HG03354 (cell line): ENCODE results near the gene HAGHL.
"Not testable (repeated sequence)": the region's sequence is repeated elsewhere in the genome, so short reads cannot be mapped to it uniquely, and the experiment has no call there.

Source experiments
- ATAC-seq: cut with Tn5 transposase; IDR thresholded peaks from one replicate; pipeline ENCODE4 v1.9.1; 2021; ENCODE audit warnings: mild to moderate bottlenecking; ENCODE audit not compliant: unreplicated experiment, poor library complexity, severe bottlenecking

Gene HAGHL

DNA sequence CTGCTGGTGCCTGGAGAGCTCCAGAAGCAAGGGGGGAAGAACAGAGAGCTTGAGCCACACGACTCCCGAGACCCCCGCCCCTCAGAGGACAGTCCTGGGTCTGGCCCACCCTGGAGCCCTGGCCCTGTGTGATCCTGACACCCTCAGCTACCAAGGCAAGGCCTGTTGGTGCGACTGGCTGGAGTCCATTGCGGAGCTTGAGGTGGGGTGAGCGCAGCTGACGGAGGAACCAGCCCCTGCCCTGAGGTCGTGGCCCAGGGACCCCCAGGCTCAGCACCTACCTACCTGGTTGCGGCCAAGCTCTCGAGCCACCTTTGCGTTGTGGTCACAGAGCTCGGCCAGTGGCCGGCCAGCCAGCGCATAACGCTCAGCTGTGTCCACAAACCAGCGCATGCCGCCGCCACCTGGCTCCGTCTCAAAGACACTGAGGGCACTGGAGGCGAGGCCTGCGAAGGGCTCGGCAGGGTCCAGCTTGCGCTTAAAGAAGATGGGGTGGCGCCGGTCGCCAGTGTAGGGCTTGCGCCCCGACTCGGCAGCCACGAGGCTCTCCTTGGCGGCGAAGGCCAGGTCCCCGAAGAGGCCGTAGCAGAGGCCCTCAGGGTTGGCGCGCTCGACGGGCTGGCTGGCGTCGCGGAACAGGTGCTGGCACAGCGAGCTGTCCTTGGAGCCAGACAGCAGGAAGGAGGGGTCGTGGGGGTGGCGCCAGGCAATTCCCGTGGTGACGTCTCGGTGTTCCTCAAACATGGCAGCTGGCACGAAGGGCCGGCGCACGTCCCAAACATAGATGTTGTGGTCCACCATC lies 40.2 kb upstream of the HAGHL start:
- ATAC-seq: no peak

DNA sequence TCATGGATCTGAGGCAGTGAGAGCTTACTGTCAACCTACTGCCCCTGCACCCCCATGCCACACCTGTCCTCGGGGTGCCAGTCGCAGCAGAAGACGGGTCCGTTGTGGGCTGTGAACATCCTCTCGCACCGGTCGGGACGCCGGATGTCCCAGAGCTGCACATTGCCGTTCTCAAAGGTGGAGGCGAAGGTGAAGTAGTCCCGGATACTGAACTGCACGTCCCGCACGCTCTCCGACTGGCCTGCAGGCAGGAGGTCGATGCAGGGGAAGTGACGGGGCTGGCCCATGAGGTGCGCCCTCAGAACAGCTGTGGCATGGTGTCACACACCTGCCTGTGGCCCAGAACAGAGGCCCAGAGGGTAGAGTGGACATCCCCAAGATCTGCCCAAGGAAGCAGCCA lies 39.4 kb upstream of the HAGHL start:
- no peak for ATAC-seq

DNA sequence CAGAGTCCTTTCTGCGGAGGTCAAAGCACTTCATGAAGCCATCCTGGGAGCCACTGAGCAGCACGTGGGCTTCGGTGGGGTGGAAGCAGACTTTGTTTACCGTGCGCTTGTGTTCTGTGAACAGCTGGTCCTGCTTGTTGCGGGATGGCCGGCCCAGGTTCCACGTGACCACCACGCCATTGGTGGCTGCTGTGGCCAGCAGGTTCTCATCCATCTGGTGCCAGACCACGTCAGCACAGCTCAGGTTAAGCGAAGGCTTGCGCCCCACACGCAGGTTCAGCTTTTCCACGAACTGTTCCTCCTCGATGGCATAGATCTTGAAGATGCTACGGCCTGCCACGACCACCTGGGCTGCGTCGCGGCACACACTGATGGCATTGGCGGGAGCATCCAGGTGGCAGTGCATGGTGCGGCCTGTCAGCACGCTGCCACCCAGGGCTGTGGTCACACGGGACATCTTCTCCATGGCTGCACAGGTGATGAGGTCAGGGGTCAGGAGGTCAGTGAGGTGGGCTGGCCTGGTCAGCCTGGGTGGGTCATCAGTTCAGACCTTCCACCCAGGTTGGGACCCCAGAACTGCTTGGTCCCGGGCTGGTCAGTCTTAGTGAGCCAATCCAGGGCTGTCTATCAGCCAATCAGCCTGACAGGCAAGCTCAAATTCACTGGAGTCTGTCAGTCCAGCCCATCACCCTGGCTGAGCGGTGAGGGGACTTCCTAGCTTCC lies 37.6 kb upstream of the HAGHL start:
- ATAC-seq: no peak

DNA sequence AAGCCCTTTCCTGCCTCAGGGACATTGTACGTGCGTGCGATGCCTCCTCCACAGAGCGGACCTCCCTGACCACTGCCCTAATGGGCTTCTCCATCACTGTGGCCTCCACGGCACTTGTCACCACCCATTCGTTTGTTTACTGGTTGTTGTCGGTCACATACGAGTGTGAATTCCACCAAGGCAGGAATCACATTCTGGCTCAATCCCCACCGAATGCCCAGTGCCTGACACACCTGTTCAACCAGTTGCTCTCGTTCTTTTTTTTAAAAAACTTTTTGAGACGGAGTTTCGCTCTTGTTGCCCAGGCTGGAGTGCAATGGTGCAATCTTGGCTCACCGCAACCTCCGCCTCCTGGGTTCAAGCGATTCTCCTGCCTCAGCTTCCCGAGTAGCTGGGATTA lies 35.7 kb upstream of the HAGHL start:
- ATAC-seq: not testable (repeated sequence)

DNA sequence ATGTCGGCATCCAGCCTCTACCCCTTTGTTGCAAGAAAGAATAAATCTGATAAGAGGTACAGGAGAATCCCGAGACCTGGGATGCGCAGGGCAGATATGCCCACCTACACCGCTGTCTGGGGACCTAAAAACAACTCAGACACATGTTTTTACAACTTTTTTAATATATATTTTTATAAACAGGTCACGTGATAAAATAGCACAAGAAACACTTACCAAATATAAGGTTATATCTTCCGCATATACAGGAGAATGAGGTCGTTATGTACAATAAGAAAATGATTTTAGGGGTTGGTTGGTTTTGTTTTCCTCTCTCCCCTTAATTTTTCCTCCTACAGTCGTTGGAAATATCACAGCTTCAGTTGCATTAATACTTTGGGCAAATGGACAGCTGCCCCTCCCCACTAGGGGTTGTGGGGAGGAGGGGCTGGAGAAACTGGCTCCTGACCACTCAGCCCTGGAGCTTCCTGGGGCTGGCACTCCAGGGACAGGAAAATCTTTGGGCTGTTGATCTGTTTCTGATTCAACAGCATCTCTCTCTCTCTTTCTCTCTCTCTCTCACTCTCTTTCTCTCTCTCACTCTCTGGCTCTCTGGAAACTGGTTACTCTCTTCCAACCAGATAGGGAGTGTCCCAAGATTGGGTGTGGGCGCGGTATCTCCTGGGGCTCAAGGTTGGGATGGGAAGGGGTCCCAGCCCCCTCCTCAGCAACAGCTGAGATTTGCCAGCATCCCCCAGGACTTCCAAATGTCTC lies 34.4 kb upstream of the HAGHL start:
- ATAC-seq: no peak

DNA sequence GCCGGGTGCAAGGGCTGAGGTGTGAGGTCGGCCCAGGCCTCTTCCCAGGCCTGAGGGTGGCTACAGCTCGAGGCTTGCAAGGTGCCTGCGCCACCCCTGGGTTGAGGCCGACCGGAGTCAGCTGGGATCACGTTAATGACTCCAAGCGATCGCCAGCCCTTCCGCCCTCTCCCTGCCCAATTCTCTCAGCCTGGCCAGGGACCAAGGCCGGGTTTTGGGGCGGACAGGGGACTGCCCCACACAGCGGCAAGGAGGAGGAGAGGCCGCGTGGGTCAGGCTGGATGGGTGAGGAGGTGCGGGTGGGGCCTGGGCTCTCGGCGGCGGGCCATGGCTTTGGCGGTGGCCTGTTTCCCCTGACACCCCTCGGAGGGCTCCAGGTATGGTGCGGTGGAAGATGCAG lies 33.5 kb upstream of the HAGHL start:
- no peak for ATAC-seq

DNA sequence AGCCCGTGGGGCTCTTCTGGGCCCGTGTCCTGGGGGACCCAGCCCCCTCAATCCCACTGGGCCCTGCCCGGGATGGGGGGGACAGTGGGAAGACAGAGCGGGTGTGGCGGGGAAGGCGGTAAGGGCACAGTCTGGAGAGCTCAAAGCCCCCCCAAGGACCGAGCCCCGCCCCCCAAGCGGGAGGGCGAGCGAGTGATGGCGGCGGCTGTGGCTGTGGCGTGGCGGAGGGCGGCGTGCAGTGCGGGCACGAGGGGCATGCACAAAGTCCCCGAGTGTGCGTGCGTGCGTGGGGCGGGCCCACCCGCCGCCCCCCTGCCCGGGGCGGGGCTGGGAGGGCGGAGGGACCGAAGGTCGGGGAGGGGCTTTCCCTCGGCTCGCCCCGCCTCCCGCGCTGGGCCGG lies 33.1 kb upstream of the HAGHL start:
- ATAC-seq: no peak

DNA sequence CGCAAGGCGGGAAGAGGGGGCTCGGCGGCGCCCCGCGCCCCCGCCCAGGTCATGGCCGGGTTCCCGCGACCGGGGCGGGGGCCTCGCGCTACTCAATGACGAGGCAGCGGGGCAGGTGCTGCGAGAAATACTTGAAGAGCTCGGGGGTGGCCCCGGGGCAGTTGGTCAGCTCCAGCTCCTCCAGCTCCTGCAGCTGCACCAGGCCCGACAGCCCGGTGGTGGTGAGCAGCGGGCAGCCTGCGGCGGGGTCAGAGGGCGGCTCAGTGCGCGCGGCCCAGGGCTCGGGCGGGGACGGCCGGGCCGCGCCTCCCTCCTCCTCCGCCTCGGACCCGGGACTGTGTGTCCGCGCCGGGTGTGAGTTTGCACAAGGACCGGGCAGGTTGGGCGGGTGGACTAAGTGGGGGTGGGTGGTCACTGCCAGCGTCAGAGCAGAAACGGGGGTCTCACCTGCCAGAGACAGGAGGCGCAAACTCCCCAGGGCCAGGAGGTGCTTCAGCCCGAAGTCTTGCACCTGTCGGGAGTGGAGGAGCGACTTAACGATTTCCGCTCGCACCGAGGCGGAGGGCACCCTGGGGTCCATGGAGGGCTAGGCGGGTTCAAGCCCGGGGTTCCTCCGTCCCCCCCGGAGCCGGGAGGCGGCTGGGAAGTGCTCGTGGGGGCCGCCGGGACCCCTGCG lies 32.6 kb upstream of the HAGHL start:
- ATAC-seq: no peak

DNA sequence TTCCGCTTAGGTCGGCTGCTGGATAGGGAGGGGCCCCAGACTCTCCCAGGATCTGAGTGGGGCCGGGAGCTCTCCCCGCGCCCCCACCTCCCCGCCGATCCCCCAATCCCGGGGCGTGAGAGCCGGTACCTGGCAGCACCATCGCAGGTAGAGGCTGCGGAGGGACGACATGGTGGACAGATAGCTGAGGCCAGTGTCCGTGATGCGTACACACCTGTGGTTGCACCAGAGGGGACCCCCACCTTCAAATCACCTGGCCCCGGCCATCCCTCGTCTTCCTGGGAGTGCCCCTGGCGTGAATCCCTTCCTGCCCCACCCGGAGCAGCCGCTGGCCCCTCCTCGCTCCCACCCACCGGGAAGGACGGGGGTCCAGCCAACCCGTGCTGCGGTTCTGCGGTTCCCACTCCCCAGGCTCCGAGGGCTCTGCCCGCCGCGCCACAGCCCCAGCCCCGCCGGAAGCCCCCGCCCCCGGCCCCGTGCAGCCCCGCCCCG lies 32.0 kb upstream of the HAGHL start:
- ATAC-seq: no peak

DNA sequence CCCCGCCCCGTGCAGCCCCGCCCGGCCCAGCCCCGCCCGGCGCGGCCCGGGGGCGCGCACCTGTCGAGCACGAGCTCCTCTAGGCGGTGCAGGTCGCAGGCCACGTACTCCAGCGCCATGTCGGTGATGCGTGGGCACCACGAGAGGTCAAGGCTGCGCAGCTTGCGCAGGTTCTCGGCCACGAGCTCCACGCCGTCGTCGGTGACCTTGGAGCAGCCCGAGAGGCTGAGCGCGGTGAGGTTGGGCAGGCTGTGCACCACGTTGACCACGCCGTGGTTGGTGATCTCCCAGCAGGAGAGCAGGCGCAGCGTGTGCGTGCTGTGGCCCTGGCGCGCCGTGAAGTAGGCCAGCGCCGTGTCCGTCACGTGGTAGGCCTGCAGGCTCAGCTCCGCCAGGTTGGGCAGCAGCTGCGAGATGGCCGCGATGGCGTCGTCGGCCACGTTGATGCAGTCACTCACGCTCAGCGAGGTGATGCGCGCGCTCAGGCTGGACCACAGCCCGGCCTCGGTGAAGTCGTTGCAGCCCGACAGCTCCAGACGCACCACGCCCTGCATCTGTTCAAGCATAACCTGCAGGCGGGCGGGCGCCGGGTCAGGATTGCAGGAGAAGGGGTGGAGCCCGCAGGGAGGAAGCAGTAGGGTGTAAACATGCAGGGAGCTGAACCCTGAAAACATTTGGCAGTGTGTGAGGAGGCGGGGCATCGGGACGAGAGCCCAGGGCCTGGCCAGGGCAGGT lies 31.4 kb upstream of the HAGHL start:
- ATAC-seq: peak; percentile 43

DNA sequence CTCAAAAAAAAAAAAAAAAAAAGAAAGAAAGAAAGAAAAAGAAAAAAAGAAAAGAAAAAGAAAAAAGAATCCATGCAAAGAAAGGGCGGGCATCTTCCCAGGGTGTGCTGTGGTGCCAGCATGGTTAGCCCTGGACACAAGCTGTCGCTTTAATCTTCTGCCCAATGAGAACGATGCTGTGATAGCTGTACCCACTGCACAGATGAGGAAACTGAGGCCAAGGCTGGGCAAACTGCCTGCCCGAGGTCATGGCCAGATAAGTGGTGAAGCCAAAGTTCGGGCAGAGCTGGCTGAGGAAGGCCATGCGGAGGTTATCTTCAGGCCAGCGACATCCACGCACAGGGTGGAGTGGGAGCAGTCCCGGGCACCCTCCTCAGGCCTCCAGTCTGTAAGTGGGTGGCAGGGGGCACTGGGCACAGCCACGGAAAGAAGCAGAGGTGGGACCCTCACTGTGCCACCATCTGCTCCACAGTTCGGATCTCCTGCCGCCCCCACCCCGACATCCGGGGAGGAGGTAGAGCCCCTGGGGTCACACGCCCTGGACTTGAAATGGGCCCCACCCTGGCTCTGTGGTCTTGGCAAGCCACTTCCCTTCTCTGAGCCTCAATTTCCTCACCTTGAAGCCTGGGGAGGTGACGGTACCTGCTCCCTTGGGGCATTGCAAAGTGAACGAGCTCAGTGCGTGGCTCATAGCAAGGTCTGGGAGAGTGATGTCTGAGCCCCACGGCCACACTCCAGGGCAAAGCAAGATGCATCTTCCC lies 27.8 kb upstream of the HAGHL start:
- no peak for ATAC-seq

DNA sequence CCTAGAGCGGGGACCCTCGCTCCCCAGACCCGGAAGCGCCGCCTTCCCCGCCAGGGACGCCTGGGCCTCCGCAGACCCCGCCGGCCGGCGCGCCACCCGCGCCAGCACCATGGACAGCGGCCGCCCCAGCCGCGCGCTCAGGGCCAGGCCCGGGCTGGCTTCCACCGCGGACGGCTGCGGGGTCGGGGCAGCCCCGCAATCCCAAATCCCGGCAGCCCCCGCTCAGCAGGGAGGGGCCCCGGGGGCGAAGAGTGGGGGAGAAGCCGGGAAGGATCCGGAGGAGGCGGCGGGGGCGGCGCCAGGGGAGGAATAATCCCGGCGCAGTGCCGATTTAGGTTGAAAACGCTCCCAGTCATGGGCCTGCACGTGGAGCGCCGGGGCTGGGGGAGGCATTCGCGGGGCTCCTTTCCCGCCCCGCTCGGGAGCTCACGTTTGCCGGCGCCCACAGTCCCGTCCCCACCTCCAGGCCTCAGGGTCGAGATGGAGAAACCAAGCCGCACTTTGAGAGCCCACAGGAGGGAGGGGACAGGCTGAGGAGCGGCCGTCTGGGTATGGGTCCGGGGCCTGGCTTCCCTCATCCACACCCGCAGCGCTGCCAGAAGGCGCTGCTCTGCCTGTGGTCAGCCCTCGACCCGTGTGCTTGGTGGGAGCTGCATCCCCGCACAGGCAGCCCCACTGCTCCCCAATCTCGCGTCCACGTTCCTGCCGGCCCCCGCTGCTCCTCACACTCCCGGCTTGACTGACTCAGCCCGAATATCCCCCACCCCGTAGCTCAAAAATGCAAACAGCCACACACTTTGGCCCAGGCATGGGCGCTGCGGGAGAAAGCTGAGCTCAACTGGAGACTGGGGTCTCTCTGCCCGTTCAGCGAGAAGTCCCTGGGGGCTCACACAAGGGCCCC lies 26.0 kb upstream of the HAGHL start:
- no peak for ATAC-seq

DNA sequence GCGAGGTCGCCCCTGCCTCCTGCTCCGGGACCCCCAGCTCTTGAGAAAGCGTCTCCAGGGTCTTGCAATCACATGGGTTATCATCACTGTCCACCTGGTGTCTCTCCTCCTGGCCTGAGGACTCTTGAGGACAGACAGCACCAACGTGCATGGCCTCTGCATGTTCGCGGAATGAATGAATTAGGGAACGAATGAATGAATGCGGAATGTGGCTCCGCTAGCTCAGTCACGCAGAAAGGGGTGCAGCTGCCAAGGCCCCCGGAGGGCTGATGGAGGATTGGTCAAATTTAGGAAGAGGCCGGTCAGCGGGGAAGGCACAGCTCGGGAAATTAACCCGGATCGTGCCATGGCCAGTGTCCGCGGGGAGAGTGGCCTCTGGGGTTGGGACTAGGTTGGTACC lies 24.6 kb upstream of the HAGHL start:
- no peak for ATAC-seq

DNA sequence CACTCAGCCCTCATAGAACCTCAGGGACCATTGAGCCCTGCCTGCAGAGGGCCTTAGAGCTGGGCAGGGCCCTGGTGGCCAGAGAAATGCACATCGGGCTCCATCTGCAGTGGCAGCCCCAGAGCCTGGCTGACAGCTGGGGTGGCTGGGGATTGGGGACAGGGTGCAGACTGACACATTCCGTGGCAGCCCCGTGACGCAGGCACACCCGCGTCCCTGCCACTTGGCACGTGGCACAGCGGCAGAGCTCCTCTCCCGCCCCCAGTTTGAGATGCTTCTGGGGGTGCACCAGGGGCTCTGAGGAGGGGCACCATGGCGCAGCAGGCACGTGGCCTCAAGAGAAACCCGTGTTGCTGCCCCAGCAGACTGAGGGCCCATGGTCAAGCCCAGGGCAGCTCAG lies 23.5 kb upstream of the HAGHL start:
- no peak for ATAC-seq

DNA sequence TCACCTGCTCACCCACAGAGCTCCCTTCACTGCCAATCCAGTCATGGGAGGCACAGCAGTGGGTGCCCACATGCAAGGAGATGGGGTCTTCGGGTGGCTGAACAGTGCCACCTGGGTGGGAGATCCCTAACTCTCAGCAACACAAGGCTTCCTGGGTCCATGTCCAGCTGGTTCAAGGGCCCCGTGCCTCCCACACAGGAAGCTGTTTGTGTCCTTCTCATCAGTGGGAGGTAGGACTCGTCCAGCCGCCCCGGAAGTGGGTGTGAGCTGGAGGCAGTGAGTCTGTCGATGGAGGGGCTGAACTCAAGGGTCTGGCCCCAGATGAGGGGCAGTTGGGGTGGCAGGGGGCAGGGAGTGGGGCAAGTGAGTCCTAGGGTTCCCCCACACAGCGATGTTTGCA lies 22.9 kb upstream of the HAGHL start:
- ATAC-seq: no peak

DNA sequence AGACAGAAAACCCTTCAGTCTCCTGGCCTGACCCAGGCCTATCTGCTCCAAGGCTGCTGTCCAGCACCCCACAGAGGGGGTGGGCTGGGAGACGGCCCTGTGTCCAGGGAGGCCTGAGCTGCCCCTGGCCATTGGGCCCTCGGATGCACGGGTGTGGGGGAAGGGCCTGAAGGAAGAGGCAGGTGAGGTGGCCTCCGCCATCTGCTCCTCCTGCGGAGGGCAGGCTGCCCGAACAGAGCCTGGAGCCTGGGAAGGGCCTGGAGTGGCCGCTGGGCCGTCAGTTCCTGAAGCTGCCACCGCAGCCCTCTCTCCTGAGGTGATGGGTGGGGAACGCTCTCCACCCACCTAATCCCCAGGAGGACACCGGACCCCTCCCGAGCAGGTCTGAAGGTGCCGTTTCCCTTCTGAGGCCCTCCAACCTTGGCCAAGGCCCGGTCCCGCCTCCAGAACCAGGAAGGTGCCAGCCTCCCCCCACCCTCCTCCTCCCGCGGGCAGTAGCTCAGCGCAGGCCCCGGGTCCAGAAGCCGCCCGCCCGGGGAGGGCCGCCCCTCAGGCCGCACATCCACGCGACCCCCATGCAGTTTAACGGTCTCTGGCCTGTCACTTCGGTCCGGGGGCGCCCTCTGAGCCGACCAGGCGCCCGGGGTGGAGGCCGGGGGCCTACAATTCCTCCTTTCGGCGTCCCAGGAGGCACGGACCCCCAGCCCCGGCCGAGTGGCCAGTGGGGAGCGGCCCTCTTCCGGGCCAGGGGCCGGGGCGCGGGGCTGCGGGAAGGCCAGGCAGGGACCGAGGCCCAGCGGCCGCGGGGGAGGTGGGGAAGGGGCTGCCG lies 22.1 kb upstream of the HAGHL start:
- ATAC-seq: no peak
